ENCODE results near the gene AAK1. TPM values are rescaled to one million over a fixed set of nuclear protein-coding genes. Genes with fewer than 3 reads are reported as not detected.
"Not testable (repeated sequence)": the region's sequence is repeated elsewhere in the genome, so short reads cannot be mapped to it uniquely, and the experiment has no call there.

The AAK1 gene
- total RNA-seq, 1 donor from 2014 or later: 66.4 TPM

GRCh38 chr2:69624131-69624530, 19.4 kb downstream of the AAK1 start:
- Mint-ChIP-seq H3K4me3 (no peak overlapping the region), H3K36me3 (peaks cover 5% of the 10 kb centered on the region), H3K4me1 (no peaks in the 10 kb centered on the region), H3K27ac (no peak overlapping the region), H3K27me3 (ENCODE audit: low read depth) (no peaks in the 10 kb centered on the region), H3K9me3 (no peaks in the 10 kb centered on the region)
- no peak for DNase-seq (ENCODE audit: low spot score in 2 of 2, unreplicated experiment in 2 of 2)
- no peak for TF ChIP-seq CTCF (IDR thresholded peaks at IDR 0.05; ENCODE audit: unreplicated experiment)

- no peak for TF ChIP-seq CTCF (IDR thresholded peaks at IDR 0.05; ENCODE audit: unreplicated experiment)
- no peak overlapping the region for H3K4me3 Mint-ChIP-seq
- H3K9me3 Mint-ChIP-seq: no peaks in the 10 kb centered on the region
- H3K27ac Mint-ChIP-seq: no peak overlapping the region
- H3K36me3 Mint-ChIP-seq: peaks cover 5% of the 10 kb centered on the region
- DNase-seq (ENCODE audit: low spot score in 2 of 2, unreplicated experiment in 2 of 2): no peak
- H3K27me3 Mint-ChIP-seq (ENCODE audit: low read depth): no peaks in the 10 kb centered on the region
- H3K4me1 Mint-ChIP-seq: no peaks in the 10 kb centered on the region
These were observed 20.3 kb downstream of the AAK1 start for GRCh38 chr2:69623236-69623635.

GRCh38 chr2:69622805-69623204, 20.7 kb downstream of the AAK1 start:
- H3K9me3 Mint-ChIP-seq; H3K4me1 Mint-ChIP-seq; DNase-seq (ENCODE audit: low spot score in 2 of 2, unreplicated experiment in 2 of 2); H3K27me3 Mint-ChIP-seq (ENCODE audit: low read depth); H3K4me3 Mint-ChIP-seq; H3K27ac Mint-ChIP-seq; H3K36me3 Mint-ChIP-seq: not testable (repeated sequence)

- not testable (repeated sequence) for H3K4me1 Mint-ChIP-seq; H3K36me3 Mint-ChIP-seq; H3K9me3 Mint-ChIP-seq; H3K27ac Mint-ChIP-seq; DNase-seq (ENCODE audit: low spot score in 2 of 2, unreplicated experiment in 2 of 2); H3K27me3 Mint-ChIP-seq (ENCODE audit: low read depth); H3K4me3 Mint-ChIP-seq
These were observed 21.5 kb downstream of the AAK1 start for GRCh38 chr2:69622017-69622540.

GRCh38 chr2:69621440-69621839, 22.1 kb downstream of the AAK1 start:
- Mint-ChIP-seq H3K4me3 (no peak overlapping the region), H3K27ac (no peak overlapping the region), H3K36me3 (peaks cover 5% of the 10 kb centered on the region), H3K27me3 (ENCODE audit: low read depth) (no peaks in the 10 kb centered on the region), H3K9me3 (no peaks in the 10 kb centered on the region), H3K4me1 (peaks cover 4% of the 10 kb centered on the region)
- DNase-seq (ENCODE audit: low spot score in 2 of 2, unreplicated experiment in 2 of 2): no peak
- no peak for TF ChIP-seq CTCF (IDR thresholded peaks at IDR 0.05; ENCODE audit: unreplicated experiment)

- no peak for TF ChIP-seq CTCF (IDR thresholded peaks at IDR 0.05; ENCODE audit: unreplicated experiment)
- H3K9me3 Mint-ChIP-seq: no peaks in the 10 kb centered on the region
- H3K4me3 Mint-ChIP-seq: no peak overlapping the region
- H3K27ac Mint-ChIP-seq: no peak overlapping the region
- peaks cover 5% of the 10 kb centered on the region for H3K36me3 Mint-ChIP-seq
- DNase-seq (ENCODE audit: low spot score in 2 of 2, unreplicated experiment in 2 of 2): no peak
- no peaks in the 10 kb centered on the region for H3K27me3 Mint-ChIP-seq (ENCODE audit: low read depth)
- H3K4me1 Mint-ChIP-seq: peaks cover 4% of the 10 kb centered on the region
These were observed 22.7 kb downstream of the AAK1 start for GRCh38 chr2:69620870-69621269.

GRCh38 chr2:69619725-69620124, 23.8 kb downstream of the AAK1 start:
- Mint-ChIP-seq H3K4me1 (peaks cover 11% of the 10 kb centered on the region), H3K27ac (no peak overlapping the region), H3K4me3 (no peak overlapping the region), H3K36me3 (peaks cover 5% of the 10 kb centered on the region), H3K27me3 (ENCODE audit: low read depth) (no peaks in the 10 kb centered on the region), H3K9me3 (no peaks in the 10 kb centered on the region)
- DNase-seq (ENCODE audit: low spot score in 2 of 2, unreplicated experiment in 2 of 2): no peak
- no peak for TF ChIP-seq CTCF (IDR thresholded peaks at IDR 0.05; ENCODE audit: unreplicated experiment)
